Transverse colon (tissue), 4 donors: ENCODE measurements around the gene ACER1.

Experiments
- POLR2AphosphoS5 ChIP-seq, 3 donors: sonication (generic); formaldehyde crosslinking; IDR thresholded peaks; one replicate each; pipeline ENCODE4 v1.6.1; 2016; ENCODE audit warnings: antibody characterized with exemption in 3 of 3
- TF ChIP-seq, protein P1 (sequence below), 5 experiments: fragments of 200-600 bp in 3 of 5; fragments of 450-650 bp in 2 of 5; sonication (generic) in 3 of 5; IDR thresholded peaks; 1 replicate in 2 of 5; 2 replicates in 3 of 5; pipeline ENCODE4 v1.5.1; 2016 to 2017; ENCODE audit warnings: antibody characterized with exemption in 5 of 5, inconsistent platforms in 3 of 5, mild to moderate bottlenecking in 2 of 5, moderate library complexity in 1 of 5

DNA sequence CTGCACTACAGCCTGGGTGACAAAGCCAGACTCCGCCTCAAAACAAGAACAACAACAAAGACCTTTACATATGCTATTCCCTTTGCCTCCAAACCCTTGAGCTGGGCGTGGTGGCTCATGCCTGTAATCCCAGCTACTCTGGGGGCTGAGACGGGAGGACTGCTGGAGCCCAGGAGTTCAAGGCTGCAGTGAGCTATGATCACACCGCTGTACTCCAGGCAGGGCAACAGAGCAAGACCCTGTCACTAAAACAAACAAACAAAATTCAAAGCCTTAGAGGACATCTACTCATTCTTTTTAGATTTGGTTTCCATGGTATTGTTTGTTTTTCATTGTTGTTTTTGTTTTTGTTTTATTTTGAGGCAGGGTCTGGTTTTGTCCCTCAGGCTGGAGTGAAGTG lies 7.8 kb downstream of the ACER1 start:
- TF ChIP-seq, protein P1, sequence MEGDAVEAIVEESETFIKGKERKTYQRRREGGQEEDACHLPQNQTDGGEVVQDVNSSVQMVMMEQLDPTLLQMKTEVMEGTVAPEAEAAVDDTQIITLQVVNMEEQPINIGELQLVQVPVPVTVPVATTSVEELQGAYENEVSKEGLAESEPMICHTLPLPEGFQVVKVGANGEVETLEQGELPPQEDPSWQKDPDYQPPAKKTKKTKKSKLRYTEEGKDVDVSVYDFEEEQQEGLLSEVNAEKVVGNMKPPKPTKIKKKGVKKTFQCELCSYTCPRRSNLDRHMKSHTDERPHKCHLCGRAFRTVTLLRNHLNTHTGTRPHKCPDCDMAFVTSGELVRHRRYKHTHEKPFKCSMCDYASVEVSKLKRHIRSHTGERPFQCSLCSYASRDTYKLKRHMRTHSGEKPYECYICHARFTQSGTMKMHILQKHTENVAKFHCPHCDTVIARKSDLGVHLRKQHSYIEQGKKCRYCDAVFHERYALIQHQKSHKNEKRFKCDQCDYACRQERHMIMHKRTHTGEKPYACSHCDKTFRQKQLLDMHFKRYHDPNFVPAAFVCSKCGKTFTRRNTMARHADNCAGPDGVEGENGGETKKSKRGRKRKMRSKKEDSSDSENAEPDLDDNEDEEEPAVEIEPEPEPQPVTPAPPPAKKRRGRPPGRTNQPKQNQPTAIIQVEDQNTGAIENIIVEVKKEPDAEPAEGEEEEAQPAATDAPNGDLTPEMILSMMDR (IDR thresholded peaks at IDR 0.05): no peak
- no peak for TF ChIP-seq POLR2AphosphoS5 (IDR thresholded peaks at IDR 0.05)
